HEK293 (cell line): ENCODE data around the gene FGF12.

Source experiments
- CTCF ChIA-PET: fragments of 350-600 bp; formaldehyde crosslinking; extraction: SDS; loops from one replicate; lab custom pipeline; 2021; ENCODE audit warnings: antibody characterized with exemption; lab: Yijun Ruan, JAX
- POLR2A ChIA-PET: fragments of 300-600 bp; formaldehyde crosslinking; extraction: SDS; loops from one replicate; lab custom pipeline; 2020; ENCODE audit warnings: antibody characterized with exemption, inconsistent platforms; lab: Yijun Ruan, JAX
- H3K27ac ChIP-seq: fragments of 200-500 bp; sonication (Bioruptor generic); 2 replicates; pipeline ENCODE4 v1.5.1; 2014; ENCODE audit warnings: low read depth, low read length, control low read depth, inconsistent platforms; ENCODE audit errors: extremely low read depth
- H3K36me3 ChIP-seq, 2 experiments: fragments of 200-500 bp in 1 of 2; sonication (Bioruptor generic) in 1 of 2; 1 replicate in 1 of 2; 2 replicates in 1 of 2; pipeline ENCODE4 v1.5.1; 2014 to 2017; ENCODE audit warnings: inconsistent platforms in 2 of 2, low read length in 2 of 2; ENCODE audit not compliant: control insufficient read depth in 2 of 2, insufficient read depth in 1 of 2
- H3K4me1 ChIP-seq: fragments of 200-500 bp; sonication (Bioruptor generic); 2 replicates; pipeline ENCODE4 v1.5.1; 2014; ENCODE audit warnings: mild to moderate bottlenecking, low read length, inconsistent platforms; ENCODE audit not compliant: control insufficient read depth, insufficient read depth
- H3K4me3 ChIP-seq: 2 replicates; pipeline ENCODE4 v1.5.1; 2011; ENCODE audit warnings: low read depth, mild to moderate bottlenecking, control low read depth, low read length, moderate library complexity
- H3K9me3 ChIP-seq: fragments of 200-500 bp; sonication (Bioruptor generic); 2 replicates; pipeline ENCODE4 v1.5.1; 2014; ENCODE audit warnings: low read depth, low read length, inconsistent platforms; ENCODE audit not compliant: control insufficient read depth, insufficient read depth
- HOXD13 ChIP-seq: sonication (generic); formaldehyde crosslinking; IDR thresholded peaks from 2 replicates; pipeline ENCODE4 v1.8.0; 2022; ENCODE audit warnings: missing genetic modification reagents, borderline replicate concordance
- ZNF121 ChIP-seq: fragments of 450-650 bp; formaldehyde crosslinking; IDR thresholded peaks from 2 replicates; pipeline ENCODE4 v1.5.1; 2016; ENCODE audit warnings: missing biosample characterization, missing genetic modification characterization
- ZNF155 ChIP-seq: fragments of 450-650 bp; formaldehyde crosslinking; IDR thresholded peaks from 2 replicates; pipeline ENCODE4 v1.5.1; 2016; ENCODE audit warnings: missing biosample characterization, missing genetic modification characterization
- ZNF239 ChIP-seq: fragments of 450-650 bp; formaldehyde crosslinking; IDR thresholded peaks from 2 replicates; pipeline ENCODE4 v1.5.1; 2016; ENCODE audit warnings: missing biosample characterization, missing genetic modification characterization
- ZNF394 ChIP-seq: fragments of 450-650 bp; formaldehyde crosslinking; IDR thresholded peaks from 2 replicates; pipeline ENCODE4 v1.5.1; 2016; ENCODE audit warnings: missing biosample characterization, missing genetic modification characterization, mild to moderate bottlenecking, moderate library complexity, borderline replicate concordance
- ZNF514 ChIP-seq: fragments of 450-650 bp; formaldehyde crosslinking; IDR thresholded peaks from 2 replicates; pipeline ENCODE4 v1.5.1; 2016; ENCODE audit warnings: missing biosample characterization, missing genetic modification characterization
- ZNF664 ChIP-seq: fragments of 450-650 bp; formaldehyde crosslinking; IDR thresholded peaks from 2 replicates; pipeline ENCODE4 v1.5.1; 2016; ENCODE audit warnings: missing biosample characterization, missing genetic modification characterization
- ZNF785 ChIP-seq: fragments of 450-650 bp; formaldehyde crosslinking; IDR thresholded peaks from 2 replicates; pipeline ENCODE4 v1.5.1; 2016; ENCODE audit warnings: missing biosample characterization, missing genetic modification characterization
- ZSCAN30 ChIP-seq: fragments of 450-650 bp; IDR thresholded peaks from 2 replicates; pipeline ENCODE4 v1.5.1; 2018; ENCODE audit warnings: missing biosample characterization, mild to moderate bottlenecking, missing genetic modification characterization, moderate library complexity
- TF ChIP-seq, protein P1 (sequence below): fragments of 450-650 bp; formaldehyde crosslinking; IDR thresholded peaks from 2 replicates; pipeline ENCODE4 v1.5.1; 2016; ENCODE audit warnings: missing biosample characterization, missing genetic modification characterization
- TF ChIP-seq, protein P2 (sequence below): fragments of 450-650 bp; formaldehyde crosslinking; conservative IDR thresholded peaks from 2 replicates; pipeline ENCODE4 v1.5.1; 2016; ENCODE audit warnings: low read depth, missing biosample characterization, missing genetic modification characterization
- TF ChIP-seq, protein P3 (sequence below): fragments of 450-650 bp; formaldehyde crosslinking; IDR thresholded peaks from 2 replicates; pipeline ENCODE4 v1.5.1; 2017; ENCODE audit warnings: missing biosample characterization, mild to moderate bottlenecking, missing genetic modification characterization, moderate library complexity

The FGF12 gene

DNA sequence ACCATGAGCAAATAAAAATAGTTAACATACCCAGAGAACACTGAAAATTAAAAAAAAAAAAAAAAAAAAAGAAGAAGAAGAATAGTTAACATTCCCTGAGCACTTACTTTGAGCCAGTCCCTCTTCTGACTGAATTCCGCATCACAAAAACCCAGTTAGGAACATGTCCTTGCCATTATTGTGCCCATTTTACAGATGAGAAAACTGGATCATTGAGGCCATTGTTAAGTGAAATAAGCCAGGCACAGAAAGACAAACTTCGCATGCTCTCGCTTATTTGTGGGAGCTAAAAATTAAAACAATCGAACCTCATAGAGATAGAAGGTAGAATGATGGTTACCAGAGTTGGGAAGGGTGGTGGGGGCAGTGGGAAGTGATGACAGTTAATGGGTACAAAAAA lies 119.5 kb downstream of the FGF12 start (continued):
- TF ChIP-seq, protein P1, sequence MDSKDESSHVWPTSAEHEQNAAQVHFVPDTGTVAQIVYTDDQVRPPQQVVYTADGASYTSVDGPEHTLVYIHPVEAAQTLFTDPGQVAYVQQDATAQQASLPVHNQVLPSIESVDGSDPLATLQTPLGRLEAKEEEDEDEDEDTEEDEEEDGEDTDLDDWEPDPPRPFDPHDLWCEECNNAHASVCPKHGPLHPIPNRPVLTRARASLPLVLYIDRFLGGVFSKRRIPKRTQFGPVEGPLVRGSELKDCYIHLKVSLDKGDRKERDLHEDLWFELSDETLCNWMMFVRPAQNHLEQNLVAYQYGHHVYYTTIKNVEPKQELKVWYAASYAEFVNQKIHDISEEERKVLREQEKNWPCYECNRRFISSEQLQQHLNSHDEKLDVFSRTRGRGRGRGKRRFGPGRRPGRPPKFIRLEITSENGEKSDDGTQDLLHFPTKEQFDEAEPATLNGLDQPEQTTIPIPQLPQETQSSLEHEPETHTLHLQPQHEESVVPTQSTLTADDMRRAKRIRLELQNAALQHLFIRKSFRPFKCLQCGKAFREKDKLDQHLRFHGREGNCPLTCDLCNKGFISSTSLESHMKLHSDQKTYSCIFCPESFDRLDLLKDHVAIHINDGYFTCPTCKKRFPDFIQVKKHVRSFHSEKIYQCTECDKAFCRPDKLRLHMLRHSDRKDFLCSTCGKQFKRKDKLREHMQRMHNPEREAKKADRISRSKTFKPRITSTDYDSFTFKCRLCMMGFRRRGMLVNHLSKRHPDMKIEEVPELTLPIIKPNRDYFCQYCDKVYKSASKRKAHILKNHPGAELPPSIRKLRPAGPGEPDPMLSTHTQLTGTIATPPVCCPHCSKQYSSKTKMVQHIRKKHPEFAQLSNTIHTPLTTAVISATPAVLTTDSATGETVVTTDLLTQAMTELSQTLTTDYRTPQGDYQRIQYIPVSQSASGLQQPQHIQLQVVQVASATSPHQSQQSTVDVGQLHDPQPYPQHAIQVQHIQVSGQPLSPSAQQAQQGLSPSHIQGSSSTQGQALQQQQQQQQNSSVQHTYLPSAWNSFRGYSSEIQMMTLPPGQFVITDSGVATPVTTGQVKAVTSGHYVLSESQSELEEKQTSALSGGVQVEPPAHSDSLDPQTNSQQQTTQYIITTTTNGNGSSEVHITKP (tag by site-specific recombination) = no peak

DNA sequence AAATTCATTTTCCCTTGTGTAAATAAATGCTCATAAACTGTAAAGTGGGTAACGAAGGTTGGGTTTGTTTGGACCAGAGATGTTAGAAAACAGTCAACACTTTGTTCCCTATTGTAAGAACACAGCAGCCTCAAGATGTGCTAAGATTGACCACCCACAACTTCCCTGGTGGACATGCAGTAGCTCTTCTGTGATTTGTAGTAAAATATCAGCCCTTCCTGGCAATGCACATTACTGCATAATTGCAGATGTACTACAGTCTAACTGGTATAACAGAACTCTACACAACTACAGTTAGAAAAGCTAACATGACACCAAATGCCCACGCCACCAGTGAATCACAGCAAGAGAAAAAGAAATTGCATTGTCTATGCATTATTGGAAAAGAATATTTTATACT lies 129.4 kb downstream of the FGF12 start:
- TF ChIP-seq ZSCAN30 (tag by site-specific recombination) (no peak), ZNF155 (tag by site-specific recombination) (no peak)
- TF ChIP-seq, protein P2, sequence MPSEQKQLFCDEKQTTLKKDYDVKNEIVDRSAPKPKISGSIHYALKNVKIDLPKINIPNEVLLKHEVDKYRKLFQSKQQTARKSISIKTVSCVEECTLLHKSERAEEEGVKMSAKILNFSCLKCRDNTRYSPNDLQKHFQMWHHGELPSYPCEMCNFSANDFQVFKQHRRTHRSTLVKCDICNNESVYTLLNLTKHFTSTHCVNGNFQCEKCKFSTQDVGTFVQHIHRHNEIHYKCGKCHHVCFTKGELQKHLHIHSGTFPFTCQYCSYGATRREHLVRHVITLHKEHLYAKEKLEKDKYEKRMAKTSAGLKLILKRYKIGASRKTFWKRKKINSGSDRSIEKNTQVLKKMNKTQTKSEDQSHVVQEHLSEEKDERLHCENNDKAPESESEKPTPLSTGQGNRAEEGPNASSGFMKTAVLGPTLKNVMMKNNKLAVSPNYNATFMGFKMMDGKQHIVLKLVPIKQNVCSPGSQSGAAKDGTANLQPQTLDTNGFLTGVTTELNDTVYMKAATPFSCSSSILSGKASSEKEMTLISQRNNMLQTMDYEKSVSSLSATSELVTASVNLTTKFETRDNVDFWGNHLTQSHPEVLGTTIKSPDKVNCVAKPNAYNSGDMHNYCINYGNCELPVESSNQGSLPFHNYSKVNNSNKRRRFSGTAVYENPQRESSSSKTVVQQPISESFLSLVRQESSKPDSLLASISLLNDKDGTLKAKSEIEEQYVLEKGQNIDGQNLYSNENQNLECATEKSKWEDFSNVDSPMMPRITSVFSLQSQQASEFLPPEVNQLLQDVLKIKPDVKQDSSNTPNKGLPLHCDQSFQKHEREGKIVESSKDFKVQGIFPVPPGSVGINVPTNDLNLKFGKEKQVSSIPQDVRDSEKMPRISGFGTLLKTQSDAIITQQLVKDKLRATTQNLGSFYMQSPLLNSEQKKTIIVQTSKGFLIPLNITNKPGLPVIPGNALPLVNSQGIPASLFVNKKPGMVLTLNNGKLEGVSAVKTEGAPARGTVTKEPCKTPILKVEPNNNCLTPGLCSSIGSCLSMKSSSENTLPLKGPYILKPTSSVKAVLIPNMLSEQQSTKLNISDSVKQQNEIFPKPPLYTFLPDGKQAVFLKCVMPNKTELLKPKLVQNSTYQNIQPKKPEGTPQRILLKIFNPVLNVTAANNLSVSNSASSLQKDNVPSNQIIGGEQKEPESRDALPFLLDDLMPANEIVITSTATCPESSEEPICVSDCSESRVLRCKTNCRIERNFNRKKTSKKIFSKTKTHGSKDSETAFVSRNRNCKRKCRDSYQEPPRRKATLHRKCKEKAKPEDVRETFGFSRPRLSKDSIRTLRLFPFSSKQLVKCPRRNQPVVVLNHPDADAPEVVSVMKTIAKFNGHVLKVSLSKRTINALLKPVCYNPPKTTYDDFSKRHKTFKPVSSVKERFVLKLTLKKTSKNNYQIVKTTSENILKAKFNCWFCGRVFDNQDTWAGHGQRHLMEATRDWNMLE (tag by site-specific recombination) = no peak

DNA sequence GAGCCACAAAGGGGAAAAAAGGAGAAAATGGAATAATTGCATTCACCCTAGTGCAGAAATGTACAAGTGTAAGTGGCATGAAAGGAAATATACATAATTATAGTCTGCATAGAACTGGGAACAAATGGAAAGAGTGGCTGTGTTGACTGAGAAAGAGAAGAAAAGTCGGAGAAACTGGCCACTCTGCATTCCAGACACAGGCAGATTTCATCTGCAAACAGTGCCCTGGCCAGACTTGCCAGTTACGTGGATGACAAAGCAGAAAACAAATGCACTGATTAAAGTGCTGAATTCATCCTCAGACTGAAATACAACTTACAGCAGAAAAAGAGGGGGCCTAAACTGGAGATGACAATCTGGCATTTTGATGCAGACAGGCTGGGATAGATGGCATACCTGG lies 129.8 kb downstream of the FGF12 start:
- H3K36me3 ChIP-seq = no peaks in the 10 kb centered on the region
- CTCF ChIA-PET = no interaction called here
- POLR2A ChIA-PET = no interaction called here
- H3K4me1 ChIP-seq = no peaks in the 10 kb centered on the region
- H3K4me3 ChIP-seq = no peak overlapping the region
- no peaks in the 10 kb centered on the region for H3K9me3 ChIP-seq
- H3K27ac ChIP-seq = no peak overlapping the region
- TF ChIP-seq ZNF239 (no peak), ZNF514 (tag by site-specific recombination) (no peak), ZNF664 (tag by site-specific recombination) (no peak), ZNF121 (tag by site-specific recombination) (no peak), HOXD13 (CRISPR knock-in tag) (no peak), ZNF394 (tag by site-specific recombination) (no peak), ZNF785 (no peak)
- TF ChIP-seq, protein P3, sequence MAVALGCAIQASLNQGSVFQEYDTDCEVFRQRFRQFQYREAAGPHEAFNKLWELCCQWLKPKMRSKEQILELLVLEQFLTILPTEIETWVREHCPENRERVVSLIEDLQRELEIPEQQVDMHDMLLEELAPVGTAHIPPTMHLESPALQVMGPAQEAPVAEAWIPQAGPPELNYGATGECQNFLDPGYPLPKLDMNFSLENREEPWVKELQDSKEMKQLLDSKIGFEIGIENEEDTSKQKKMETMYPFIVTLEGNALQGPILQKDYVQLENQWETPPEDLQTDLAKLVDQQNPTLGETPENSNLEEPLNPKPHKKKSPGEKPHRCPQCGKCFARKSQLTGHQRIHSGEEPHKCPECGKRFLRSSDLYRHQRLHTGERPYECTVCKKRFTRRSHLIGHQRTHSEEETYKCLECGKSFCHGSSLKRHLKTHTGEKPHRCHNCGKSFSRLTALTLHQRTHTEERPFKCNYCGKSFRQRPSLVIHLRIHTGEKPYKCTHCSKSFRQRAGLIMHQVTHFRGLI (tag by site-specific recombination) = no peak

More for the DNA sequence above, 129.4 kb downstream of the FGF12 start:
- H3K36me3 ChIP-seq = no peaks in the 10 kb centered on the region
- no peaks in the 10 kb centered on the region for H3K4me1 ChIP-seq
- no peak overlapping the region for H3K27ac ChIP-seq
- ChIA-PET CTCF (no interaction called here), POLR2A (no interaction called here)
- H3K4me3 ChIP-seq = no peak overlapping the region
- no peaks in the 10 kb centered on the region for H3K9me3 ChIP-seq
